Measurements from ENCODE around the gene POLR3E. TPM values are rescaled to one million over a fixed set of nuclear protein-coding genes. Genes with fewer than 3 reads are reported as not detected.

POLR3E gene
- total RNA-seq, 1 donor from 2014 or later: 19.5 TPM

DNA sequence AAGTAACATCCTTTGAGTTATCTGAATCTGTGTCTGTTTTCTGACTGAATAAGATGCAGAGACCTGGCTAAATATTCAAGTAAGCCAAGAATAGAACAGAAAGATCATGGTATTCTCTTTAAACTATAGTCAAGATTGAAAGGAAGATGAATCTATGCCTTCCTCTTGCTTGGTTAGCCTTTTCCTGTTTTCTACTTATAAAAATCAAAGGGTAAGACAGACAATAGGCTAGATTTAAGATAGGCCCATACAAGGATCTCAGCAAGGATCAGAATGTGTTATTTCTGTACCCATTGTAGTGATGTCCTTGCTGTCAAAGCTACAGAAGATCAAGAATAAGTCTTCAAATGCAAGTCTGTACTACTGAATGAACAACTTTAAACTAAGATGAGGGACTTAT lies 84.2 kb downstream of the POLR3E start:
- H3K4me1 ChIP-seq: no peaks in the 10 kb centered on the region
- H3K36me3 ChIP-seq: no peaks in the 10 kb centered on the region
- no peaks in the 10 kb centered on the region for H3K27me3 ChIP-seq
- TF ChIP-seq, protein P1, sequence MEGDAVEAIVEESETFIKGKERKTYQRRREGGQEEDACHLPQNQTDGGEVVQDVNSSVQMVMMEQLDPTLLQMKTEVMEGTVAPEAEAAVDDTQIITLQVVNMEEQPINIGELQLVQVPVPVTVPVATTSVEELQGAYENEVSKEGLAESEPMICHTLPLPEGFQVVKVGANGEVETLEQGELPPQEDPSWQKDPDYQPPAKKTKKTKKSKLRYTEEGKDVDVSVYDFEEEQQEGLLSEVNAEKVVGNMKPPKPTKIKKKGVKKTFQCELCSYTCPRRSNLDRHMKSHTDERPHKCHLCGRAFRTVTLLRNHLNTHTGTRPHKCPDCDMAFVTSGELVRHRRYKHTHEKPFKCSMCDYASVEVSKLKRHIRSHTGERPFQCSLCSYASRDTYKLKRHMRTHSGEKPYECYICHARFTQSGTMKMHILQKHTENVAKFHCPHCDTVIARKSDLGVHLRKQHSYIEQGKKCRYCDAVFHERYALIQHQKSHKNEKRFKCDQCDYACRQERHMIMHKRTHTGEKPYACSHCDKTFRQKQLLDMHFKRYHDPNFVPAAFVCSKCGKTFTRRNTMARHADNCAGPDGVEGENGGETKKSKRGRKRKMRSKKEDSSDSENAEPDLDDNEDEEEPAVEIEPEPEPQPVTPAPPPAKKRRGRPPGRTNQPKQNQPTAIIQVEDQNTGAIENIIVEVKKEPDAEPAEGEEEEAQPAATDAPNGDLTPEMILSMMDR (IDR thresholded peaks at IDR 0.05): no peak
- DNase-seq (ENCODE audit: low spot score in 2 of 2): no peak
- H3K27ac ChIP-seq: no peak overlapping the region
- no peak overlapping the region for H3K4me3 ChIP-seq
- no peaks in the 10 kb centered on the region for H3K9me3 ChIP-seq
- intact Hi-C loops (cut with DNase I): no loop called here

DNA sequence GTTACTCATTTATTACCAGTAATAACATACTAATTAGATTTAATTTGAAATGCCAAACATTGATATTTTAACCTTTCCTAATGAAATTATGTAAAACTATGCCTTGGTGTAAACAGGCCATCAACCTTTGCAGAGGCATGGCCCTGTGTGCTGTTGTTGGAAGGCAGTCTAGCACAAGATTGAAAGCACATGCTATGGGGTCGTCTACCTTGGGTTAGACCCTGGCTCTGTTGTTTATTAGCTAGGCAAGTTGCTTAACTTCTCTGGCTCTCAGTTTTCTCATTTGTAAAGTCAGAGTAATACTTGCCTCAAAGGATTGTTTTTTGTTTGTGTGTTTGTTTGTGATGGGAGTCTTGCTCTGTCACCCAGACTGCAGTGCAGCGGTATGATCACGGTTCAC lies 86.6 kb downstream of the POLR3E start:
- Histone ChIP-seq H3K36me3 (no peaks in the 10 kb centered on the region), H3K27me3 (no peaks in the 10 kb centered on the region), H3K4me1 (peaks cover 0 to 2% of the 10 kb centered on the region in 2 donors), H3K4me3 (no peak overlapping the region), H3K27ac (no peak overlapping the region), H3K9me3 (no peaks in the 10 kb centered on the region)
- TF ChIP-seq, protein P1 (IDR thresholded peaks at IDR 0.05): no peak
- DNase-seq (ENCODE audit: low spot score in 2 of 2): no peak
- intact Hi-C loops (cut with DNase I): no loop called here

Other genes with a start within 250 kb of the POLR3E start
- gene VWA3A, start 204.9 kb upstream of the POLR3E start, total RNA-seq: not detected
- gene SDR42E2, start 134.9 kb upstream of the POLR3E start, total RNA-seq: not detected
- 31.9 TPM for gene EEF2K, start 91.1 kb upstream of the POLR3E start, total RNA-seq
- 36.3 TPM for gene CDR2, start 77.2 kb downstream of the POLR3E start, total RNA-seq
- 78.3 TPM for gene NPIPB5, start 213.5 kb downstream of the POLR3E start, total RNA-seq

Measured in ascending aorta (tissue), 2 donors.